H1 (cell line): ENCODE data around the gene ASTN2. TPM values are rescaled to one million over a fixed set of nuclear protein-coding genes. Genes with fewer than 3 reads are reported as not detected.

Experiments
- GABPA ChIP-seq: IDR thresholded peaks from 2 replicates; pipeline ENCODE4 v1.6.1; 2011; ENCODE audit warnings: mild to moderate bottlenecking, low read length, moderate library complexity, borderline replicate concordance; ENCODE audit not compliant: insufficient read depth
- HDAC6 ChIP-seq: IDR thresholded peaks from one replicate; pipeline ENCODE4 v1.7.1; 2012; ENCODE audit warnings: low read depth, mild to moderate bottlenecking, inconsistent platforms, low read length, moderate library complexity
- RNF2 ChIP-seq: fragments of 200-900, 300-1000 bp; sonication (generic); IDR thresholded peaks from 2 replicates; pipeline ENCODE4 v1.7.1; 2016; ENCODE audit warnings: borderline replicate concordance, low read depth, mild to moderate bottlenecking, antibody characterized with exemption, low read length; ENCODE audit not compliant: poor library complexity, severe bottlenecking; ENCODE audit errors: missing control alignments
- SP2 ChIP-seq: IDR thresholded peaks from 2 replicates; pipeline ENCODE4 v1.6.1; 2012; ENCODE audit warnings: mild to moderate bottlenecking, low read length, inconsistent platforms
- polyA plus RNA-seq, 7 experiments: library from polyadenylated mRNA; depleted of rRNA in 3 of 7; stranded (reverse) in 5 of 7; unstranded in 2 of 7; fragments of >200 nt in 5 of 7; fragments of 200-250 nt in 2 of 7; gene quantifications; 1 replicate in 5 of 7; 2 replicates in 1 of 7; 4 replicates in 1 of 7; pipeline versions ENCODE4 v1.2.1 to v1.2.3, GENCODE V29; 2011 to 2013; ENCODE audit warnings: missing spikeins in 2 of 7, mixed read lengths in 2 of 7
- total RNA-seq: library from RNA; stranded (reverse); fragmentation: NEBNext Ultra II Directional; extraction: Animal tissue kit (Norgen Biotek cat#: 25700); gene quantifications from 2 replicates; pipeline ENCODE4 v1.2.1, GENCODE V29; 2021

ASTN2 gene
- total and polyA plus RNA-seq, 2 of the 8 experiments (the other 6 are each of a cell fraction or from before 2014, with no cell fraction given): 8.2 to 13.7 TPM

GRCh38 chr9:116411506-116411905 is 1003.4 kb downstream of the ASTN2 start (continued):
- TF ChIP-seq HDAC6 (no peak), SP2 (no peak), RNF2 (no peak), GABPA (no peak)
